Cardiac septum (tissue), 1 donor: ENCODE measurements around the gene ARHGAP24. TPM values are rescaled to one million over a fixed set of nuclear protein-coding genes. Genes with fewer than 3 reads are reported as not detected.
"Not testable (repeated sequence)": the region's sequence is repeated elsewhere in the genome, so short reads cannot be mapped to it uniquely, and the experiment has no call there.

Source experiments
- DNase-seq: peaks from one replicate; pipeline ENCODE4 v3.0.0-alpha.2; 2020; ENCODE audit warnings: low spot score
- intact Hi-C: fragments of 100-400 bp; cut with DNase I; formaldehyde crosslinking; loops from one replicate; pipeline ENCODE4 v1.14.0; 2022
- total RNA-seq: library from RNA; stranded (reverse); fragmentation: NEBNext Ultra II Directional; extraction: Animal tissue kit (Norgen Biotek cat#: 25700); gene quantifications from one replicate; pipeline ENCODE4 v1.2.1, GENCODE V29; 2021
- donor health status: DM: no; HTN: no; CAD: no.

ARHGAP24 gene
- total RNA-seq, 1 donor from 2014 or later, result 60.1 TPM

GRCh38 chr4:85854546-85854945, 379.6 kb downstream of the ARHGAP24 start:
- intact Hi-C loops, result no loop called here
- no peak for DNase-seq

GRCh38 chr4:85860066-85860740, 385.3 kb downstream of the ARHGAP24 start:
- no peak for DNase-seq
- intact Hi-C loops, result no loop called here

GRCh38 chr4:85861064-85861765, 386.3 kb downstream of the ARHGAP24 start:
- intact Hi-C loops, result no loop called here
- no peak for DNase-seq

GRCh38 chr4:85862896-85863295, 387.9 kb downstream of the ARHGAP24 start:
- DNase-seq, result no peak
- intact Hi-C loops, result no loop called here

DNA sequence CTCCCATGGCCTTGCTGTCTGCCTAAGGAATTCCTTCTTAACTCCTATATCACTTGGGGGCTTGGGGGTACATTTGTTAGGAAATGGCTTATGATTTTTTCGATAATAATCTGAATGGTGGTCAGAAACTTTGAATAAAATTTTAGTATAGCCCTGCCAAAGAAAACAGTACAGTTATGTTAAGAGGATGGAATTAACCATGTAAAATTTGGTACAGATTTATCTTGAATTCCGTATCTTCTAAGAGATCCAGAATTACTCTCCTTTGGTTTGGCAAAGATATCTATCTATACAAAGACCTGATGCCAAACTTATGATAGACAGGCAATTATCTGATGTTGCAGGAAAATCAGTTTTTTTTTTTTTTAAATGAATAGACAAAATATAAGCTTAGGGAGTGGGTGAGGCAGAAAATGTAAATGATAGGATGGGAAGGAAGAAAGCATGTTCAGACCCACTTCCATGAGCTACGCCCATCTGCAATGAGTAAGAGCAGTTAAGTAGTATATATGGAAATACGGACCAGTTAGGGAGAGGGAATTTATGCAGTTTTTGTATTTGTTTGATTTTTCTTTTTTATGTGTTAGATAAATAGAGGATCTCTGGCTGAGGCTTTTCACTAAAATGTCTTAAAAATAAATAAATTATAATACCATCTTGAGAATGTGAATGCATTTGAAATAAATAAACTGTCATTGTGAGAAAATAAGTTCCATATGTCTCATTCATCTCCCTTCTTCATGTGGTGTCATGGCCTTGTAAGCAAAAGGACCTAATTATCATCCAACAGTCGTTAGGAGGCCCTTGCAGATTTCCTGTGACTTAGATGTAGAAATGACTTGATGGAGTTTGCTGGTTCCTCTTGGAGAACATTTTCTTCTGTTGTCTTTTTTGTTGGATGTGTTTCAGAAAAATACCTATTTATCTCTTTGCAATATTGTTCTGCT, 389.6 kb downstream of the ARHGAP24 start:
- intact Hi-C loops, result no loop called here
- DNase-seq, result no peak

DNA sequence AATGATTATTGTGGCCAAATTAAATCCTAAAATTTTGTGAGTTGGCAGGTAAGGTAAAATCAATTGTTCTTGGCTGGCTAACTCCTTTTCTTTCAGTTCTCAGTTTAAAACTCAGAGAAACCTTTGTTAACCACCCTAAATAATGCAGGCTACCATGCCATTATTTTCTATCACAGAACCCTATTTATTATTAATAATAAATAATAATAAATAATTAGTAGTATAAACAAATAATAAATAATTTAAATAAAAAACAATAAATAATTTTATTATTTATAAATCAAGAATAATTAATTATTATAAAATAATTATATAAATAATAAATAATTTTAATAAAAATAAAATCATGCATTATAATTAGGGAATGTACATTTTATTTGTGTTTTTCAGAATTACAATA, 390.3 kb downstream of the ARHGAP24 start:
- intact Hi-C loops, result no loop called here
- DNase-seq, result no peak

DNA sequence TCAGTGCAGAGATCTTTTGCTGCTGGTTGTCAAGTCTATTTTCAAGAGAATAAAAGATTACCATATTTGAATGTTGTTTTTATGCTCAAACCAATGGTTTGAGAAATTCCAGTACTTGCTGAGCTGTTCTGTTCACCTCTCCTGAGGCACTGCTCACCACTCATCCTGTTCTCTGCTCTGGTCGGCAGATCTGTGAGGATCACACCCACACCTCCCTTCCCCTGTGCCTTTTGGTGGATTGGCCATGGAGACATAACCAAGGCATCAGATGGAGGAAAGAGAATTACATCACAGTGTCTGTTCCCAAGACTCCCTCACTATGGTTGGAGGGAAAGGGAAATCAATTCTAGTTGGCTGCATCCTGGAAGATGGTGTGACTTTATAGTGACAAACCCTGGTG, 391.6 kb downstream of the ARHGAP24 start:
- intact Hi-C loops, result no loop called here
- DNase-seq, result no peak

- DNase-seq, result no peak
- intact Hi-C loops, result no loop called here
Observed at GRCh38 chr4:85867271-85867670, 392.3 kb downstream of the ARHGAP24 start.

DNA sequence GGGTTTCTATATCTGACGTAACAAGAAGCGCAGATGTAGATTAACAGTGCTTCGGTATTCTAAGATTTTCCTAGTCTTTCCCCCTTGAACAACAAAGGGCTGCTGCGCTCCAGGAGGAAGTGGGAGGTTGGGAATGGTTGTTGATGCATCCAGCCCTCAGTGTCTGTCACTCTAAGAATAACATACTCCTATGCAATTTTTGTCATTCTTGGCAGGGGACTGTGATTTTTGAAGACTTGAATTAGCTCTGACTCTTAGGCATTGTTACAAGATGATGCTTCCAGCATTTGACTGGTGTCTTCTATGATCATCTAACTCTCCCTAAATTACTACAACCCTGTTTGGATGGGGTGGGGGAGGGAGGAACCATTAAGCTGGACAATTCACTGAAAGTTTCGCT, 394.2 kb downstream of the ARHGAP24 start:
- no peak for DNase-seq
- intact Hi-C loops, result no loop called here

DNA sequence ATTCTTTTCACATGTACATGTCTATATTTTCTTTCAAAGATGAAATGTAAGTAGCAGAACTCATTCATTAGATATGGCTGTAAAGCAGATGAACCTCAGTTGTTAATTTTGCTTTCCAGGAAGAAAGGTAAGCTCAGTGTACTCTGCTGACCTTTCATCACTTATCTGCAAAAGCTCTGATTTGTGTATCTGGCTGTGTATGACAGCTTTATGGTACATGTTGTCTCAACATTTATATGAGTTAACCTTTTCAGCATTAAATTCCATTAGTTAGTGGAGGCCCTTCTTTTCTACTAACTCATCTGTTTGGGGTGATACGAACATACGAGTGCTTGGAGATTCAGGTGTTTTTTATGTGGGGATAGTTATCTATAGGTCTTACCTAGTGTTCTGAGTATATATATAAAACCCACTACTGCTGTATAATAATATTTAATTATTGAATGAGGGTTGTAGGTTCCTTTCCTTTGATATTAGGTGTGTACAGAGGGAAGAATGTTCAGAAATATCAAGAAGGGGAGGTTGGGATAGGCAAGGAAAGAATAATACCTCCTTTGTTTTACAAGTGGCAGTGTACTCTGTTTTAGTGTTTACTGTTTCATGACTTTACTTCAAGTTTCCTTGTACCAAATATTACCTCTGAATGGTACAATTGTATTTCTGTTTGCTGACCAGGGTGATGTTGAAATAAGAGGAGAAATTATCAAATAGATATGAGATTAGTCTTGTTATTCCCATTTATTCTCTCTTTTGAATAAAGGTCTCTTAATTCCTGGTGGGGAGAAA, 395.5 kb downstream of the ARHGAP24 start:
- no peak for DNase-seq
- intact Hi-C loops, result no loop called here

- DNase-seq, result no peak
- intact Hi-C loops, result no loop called here
Observed at GRCh38 chr4:85873566-85873965, 398.6 kb downstream of the ARHGAP24 start.

- intact Hi-C loops, result no loop called here
- no peak for DNase-seq
Observed at GRCh38 chr4:85879518-85879917, 404.6 kb downstream of the ARHGAP24 start.

DNA sequence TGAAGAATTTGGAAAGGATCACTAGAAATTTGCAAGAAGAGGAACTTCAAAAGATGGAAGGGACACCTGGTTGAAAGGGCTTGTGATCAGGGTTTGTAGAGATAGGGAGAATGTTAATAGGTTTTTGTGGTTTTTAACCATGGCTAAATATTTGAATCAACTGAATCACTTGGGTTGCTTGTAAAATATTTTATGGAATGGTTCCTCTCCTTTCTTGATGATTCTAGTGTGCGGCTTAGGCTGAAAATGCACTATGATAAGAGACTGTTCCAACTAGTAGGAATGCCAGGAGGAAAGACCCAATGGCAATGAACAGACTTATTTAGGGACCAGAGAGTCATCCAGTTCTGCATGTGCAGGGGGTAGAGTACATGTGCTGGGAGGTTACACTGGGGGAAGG, 408.2 kb downstream of the ARHGAP24 start:
- intact Hi-C loops, result no loop called here
- DNase-seq, result no peak

GRCh38 chr4:85884251-85884650, 409.3 kb downstream of the ARHGAP24 start:
- intact Hi-C loops, result no loop called here
- DNase-seq, result no peak

DNA sequence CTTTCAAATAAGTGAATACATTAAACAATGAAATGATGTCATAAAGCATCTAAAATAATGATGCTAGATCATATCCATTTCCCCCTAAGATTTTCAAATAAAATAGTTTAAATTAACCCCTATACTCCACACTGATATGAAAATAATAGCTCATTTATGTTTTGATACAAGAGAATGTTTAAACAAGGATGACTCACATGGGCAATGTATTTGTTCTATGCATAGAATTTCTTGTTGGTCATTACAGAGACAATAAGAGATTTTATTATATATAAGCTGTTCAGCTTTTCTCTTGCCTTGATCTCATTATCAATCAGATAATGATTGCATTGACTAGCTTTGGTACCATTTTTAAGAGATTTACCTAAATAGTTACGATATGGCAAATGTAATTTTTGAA, 411.7 kb downstream of the ARHGAP24 start:
- intact Hi-C loops, result no loop called here
- DNase-seq, result no peak

DNA sequence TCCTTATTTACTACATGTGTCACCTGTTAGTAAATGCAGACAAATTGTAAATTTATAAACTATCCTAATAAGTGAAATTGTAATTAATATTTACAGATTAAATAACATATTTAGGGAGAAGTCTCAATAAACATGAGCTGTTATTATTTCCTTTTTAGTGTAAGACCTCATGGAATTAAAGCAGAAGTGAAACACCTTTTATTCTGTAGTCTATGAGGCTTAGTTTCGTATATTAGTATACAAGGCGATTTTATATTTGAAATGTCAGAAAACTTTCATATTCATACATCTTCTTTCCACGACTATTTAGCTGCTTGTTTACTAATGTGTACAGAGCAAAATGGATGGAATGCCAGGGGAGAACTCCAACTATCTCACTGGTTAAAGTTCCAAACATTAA, 414.4 kb downstream of the ARHGAP24 start:
- no peak for DNase-seq
- intact Hi-C loops, result no loop called here

GRCh38 chr4:85895755-85896154, 420.8 kb downstream of the ARHGAP24 start:
- no peak for DNase-seq

GRCh38 chr4:85898231-85898630, 423.3 kb downstream of the ARHGAP24 start:
- no peak for DNase-seq
- intact Hi-C loops, result no loop called here

More at GRCh38 chr4:85895755-85896154, 420.8 kb downstream of the ARHGAP24 start:
- intact Hi-C loops, result no loop called here

DNA sequence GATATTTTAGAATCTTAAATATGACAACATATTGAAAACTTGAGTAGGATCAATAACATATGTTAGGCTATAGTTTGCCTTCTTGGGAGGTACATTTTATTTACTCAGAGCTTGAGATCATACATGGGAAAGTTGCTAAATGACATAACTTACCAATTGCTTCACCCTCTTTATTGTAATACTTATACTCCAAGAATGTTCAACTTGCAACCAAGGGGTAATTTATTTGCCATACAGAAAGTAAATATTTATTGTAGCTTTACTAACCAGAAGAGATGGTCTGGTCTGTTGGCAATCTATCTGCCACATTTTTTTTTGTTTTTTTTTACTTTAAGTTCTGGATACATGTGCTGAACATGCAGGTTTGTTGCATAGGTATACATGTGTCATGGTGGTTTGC, 426.6 kb downstream of the ARHGAP24 start:
- intact Hi-C loops, result no loop called here

GRCh38 chr4:85902647-85903046, 427.7 kb downstream of the ARHGAP24 start:
- intact Hi-C loops, DNase-seq: not testable (repeated sequence)

More for the DNA sequence above, 426.6 kb downstream of the ARHGAP24 start:
- no peak for DNase-seq
